ENCODE measurements around the gene LDLRAD3.

LDLRAD3 gene

GRCh38 chr11:35963911-35964310 lies 20.0 kb downstream of the LDLRAD3 start:
- Histone ChIP-seq H3K4me2 (ENCODE audit: low read length) (no peak overlapping the region), H3K9me3 (replicated peaks; ENCODE audit: low read length) (no peaks in the 10 kb centered on the region), H3K9ac (ENCODE audit: low read depth, low read length) (no peak overlapping the region), H3K27me3 (ENCODE audit: control insufficient read depth, insufficient read depth, low read length) (no peaks in the 10 kb centered on the region), H3K4me3 (ENCODE audit: low read length) (no peak overlapping the region), H3K4me1 (ENCODE audit: control insufficient read depth, insufficient read depth, low read length) (peaks cover 3% of the 10 kb centered on the region), H3K36me3 (ENCODE audit: insufficient read depth, low read length) (no peaks in the 10 kb centered on the region)

- H3K36me3 ChIP-seq (ENCODE audit: insufficient read depth, low read length): no peaks in the 10 kb centered on the region
- H3K4me1 ChIP-seq (ENCODE audit: control insufficient read depth, insufficient read depth, low read length): peaks cover 5% of the 10 kb centered on the region
- H3K9me3 ChIP-seq (replicated peaks; ENCODE audit: low read length): no peaks in the 10 kb centered on the region
- H3K4me3 ChIP-seq (ENCODE audit: low read length): no peak overlapping the region
- H3K9ac ChIP-seq (ENCODE audit: low read depth, low read length): no peak overlapping the region
- no peak overlapping the region for H3K4me2 ChIP-seq (ENCODE audit: low read length)
- no peaks in the 10 kb centered on the region for H3K27me3 ChIP-seq (ENCODE audit: control insufficient read depth, insufficient read depth, low read length)
Observed at GRCh38 chr11:35964841-35965240, 21.0 kb downstream of the LDLRAD3 start.

- Histone ChIP-seq H3K27me3 (ENCODE audit: control insufficient read depth, insufficient read depth, low read length) (no peaks in the 10 kb centered on the region), H3K4me2 (ENCODE audit: low read length) (no peak overlapping the region), H3K36me3 (ENCODE audit: insufficient read depth, low read length) (no peaks in the 10 kb centered on the region), H3K9ac (ENCODE audit: low read depth, low read length) (no peak overlapping the region), H3K9me3 (replicated peaks; ENCODE audit: low read length) (no peaks in the 10 kb centered on the region), H3K4me3 (ENCODE audit: low read length) (no peak overlapping the region), H3K4me1 (ENCODE audit: control insufficient read depth, insufficient read depth, low read length) (peaks cover 5% of the 10 kb centered on the region)
Observed at GRCh38 chr11:35967042-35967441, 23.2 kb downstream of the LDLRAD3 start.

DNA sequence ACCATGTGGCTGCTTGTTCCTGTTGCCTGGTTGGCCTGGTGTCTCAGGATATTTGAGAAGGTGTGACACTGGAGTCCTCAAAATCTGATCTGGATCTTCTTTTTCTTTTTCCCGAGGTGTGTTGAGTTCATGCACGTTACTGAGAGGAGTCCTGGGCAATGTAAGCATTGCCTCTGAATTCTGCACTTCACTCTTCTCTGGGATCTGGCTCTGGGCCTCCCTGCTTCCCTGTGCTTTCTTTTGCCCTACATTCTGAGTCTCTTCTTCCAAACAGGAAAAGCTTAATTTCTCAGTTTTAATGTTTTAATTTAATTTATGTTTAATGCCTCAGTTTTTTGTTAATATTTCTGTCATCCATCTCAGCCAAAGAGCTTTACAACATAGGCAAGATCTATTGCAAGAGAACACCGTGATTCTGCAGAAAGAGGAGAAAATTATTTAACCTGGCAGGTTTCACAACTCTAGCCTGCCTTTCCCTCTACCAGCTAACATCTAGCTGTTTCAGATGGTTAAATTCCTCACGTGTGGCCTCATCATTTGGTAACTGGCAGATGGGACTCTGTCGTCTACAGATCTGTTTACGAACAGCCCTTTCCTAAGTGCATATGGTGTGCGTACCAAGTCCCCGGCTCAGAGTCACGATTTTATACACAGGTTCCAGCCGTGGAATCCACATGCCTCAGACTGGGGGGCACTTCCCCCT lies 24.7 kb downstream of the LDLRAD3 start:
- H3K4me3 ChIP-seq (ENCODE audit: low read length): no peak overlapping the region
- H3K9me3 ChIP-seq (replicated peaks; ENCODE audit: low read length): no peaks in the 10 kb centered on the region
- H3K4me2 ChIP-seq (ENCODE audit: low read length): no peak overlapping the region
- no peaks in the 10 kb centered on the region for H3K27me3 ChIP-seq (ENCODE audit: control insufficient read depth, insufficient read depth, low read length)
- H3K36me3 ChIP-seq (ENCODE audit: insufficient read depth, low read length): no peaks in the 10 kb centered on the region
- peaks cover 2% of the 10 kb centered on the region for H3K4me1 ChIP-seq (ENCODE audit: control insufficient read depth, insufficient read depth, low read length)
- no peak overlapping the region for H3K9ac ChIP-seq (ENCODE audit: low read depth, low read length)

GRCh38 chr11:35969089-35970042 lies 25.5 kb downstream of the LDLRAD3 start:
- Histone ChIP-seq H3K4me1 (ENCODE audit: control insufficient read depth, insufficient read depth, low read length) (peaks cover 2% of the 10 kb centered on the region), H3K9me3 (replicated peaks; ENCODE audit: low read length) (no peaks in the 10 kb centered on the region), H3K4me3 (ENCODE audit: low read length) (no peak overlapping the region), H3K9ac (ENCODE audit: low read depth, low read length) (no peak overlapping the region), H3K36me3 (ENCODE audit: insufficient read depth, low read length) (no peaks in the 10 kb centered on the region), H3K4me2 (ENCODE audit: low read length) (no peak overlapping the region), H3K27me3 (ENCODE audit: control insufficient read depth, insufficient read depth, low read length) (no peaks in the 10 kb centered on the region)

DNA sequence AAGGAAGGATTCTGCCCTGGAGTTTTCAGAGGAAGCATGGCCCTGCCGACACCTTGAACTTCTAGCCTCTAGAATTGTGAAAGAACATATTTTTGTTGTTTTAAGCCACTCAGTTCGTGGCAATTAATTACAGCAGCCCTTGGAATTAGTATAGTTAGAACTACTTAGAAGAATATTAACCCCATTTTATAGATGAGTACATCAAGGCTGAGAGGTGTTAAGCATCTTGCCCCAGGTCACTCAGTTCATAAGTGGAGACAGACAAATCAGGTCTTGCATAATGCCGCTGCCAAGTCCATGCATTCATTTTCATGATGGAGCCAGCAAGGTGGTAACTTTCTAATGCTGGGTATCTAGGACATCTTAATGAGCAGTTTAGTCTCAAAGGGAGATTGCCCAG lies 26.6 kb downstream of the LDLRAD3 start:
- Histone ChIP-seq H3K4me1 (ENCODE audit: control insufficient read depth, insufficient read depth, low read length) (peaks cover 2% of the 10 kb centered on the region), H3K4me2 (ENCODE audit: low read length) (no peak overlapping the region), H3K4me3 (ENCODE audit: low read length) (no peak overlapping the region), H3K9me3 (replicated peaks; ENCODE audit: low read length) (no peaks in the 10 kb centered on the region), H3K9ac (ENCODE audit: low read depth, low read length) (no peak overlapping the region), H3K27me3 (ENCODE audit: control insufficient read depth, insufficient read depth, low read length) (no peaks in the 10 kb centered on the region), H3K36me3 (ENCODE audit: insufficient read depth, low read length) (peaks cover 7% of the 10 kb centered on the region)

DNA sequence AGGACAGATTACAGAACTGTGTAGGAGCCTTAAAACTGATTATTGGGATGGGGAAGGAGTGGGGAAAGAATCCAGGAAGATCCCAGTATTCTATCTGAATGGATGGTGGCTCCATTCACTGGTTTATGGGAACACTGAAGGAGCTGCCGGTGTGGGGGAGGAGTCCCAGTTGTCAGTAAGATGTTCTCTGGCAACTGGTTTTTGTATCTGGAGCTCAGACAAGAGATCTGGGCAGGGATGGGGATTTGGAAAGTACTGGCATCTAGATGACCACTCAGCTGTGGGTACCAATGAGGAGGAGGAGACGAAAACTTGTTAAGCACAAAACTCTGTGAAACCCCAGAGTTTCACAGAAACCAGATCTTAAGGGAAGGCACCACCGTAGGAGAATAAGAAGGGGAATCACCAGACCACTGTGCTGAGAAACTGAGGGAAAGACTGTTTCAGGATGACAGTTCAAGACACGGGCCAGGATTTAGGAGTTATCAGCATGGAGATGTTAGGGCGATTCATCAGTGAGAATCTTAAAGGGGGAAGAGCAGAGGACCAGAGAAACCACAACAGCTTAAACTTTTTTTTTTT lies 28.1 kb downstream of the LDLRAD3 start:
- H3K4me3 ChIP-seq (ENCODE audit: low read length): no peak overlapping the region
- H3K9ac ChIP-seq (ENCODE audit: low read depth, low read length): no peak overlapping the region
- no peaks in the 10 kb centered on the region for H3K9me3 ChIP-seq (replicated peaks; ENCODE audit: low read length)
- H3K4me1 ChIP-seq (ENCODE audit: control insufficient read depth, insufficient read depth, low read length): peaks cover 2% of the 10 kb centered on the region
- H3K4me2 ChIP-seq (ENCODE audit: low read length): no peak overlapping the region
- peaks cover 7% of the 10 kb centered on the region for H3K36me3 ChIP-seq (ENCODE audit: insufficient read depth, low read length)
- no peaks in the 10 kb centered on the region for H3K27me3 ChIP-seq (ENCODE audit: control insufficient read depth, insufficient read depth, low read length)

DNA sequence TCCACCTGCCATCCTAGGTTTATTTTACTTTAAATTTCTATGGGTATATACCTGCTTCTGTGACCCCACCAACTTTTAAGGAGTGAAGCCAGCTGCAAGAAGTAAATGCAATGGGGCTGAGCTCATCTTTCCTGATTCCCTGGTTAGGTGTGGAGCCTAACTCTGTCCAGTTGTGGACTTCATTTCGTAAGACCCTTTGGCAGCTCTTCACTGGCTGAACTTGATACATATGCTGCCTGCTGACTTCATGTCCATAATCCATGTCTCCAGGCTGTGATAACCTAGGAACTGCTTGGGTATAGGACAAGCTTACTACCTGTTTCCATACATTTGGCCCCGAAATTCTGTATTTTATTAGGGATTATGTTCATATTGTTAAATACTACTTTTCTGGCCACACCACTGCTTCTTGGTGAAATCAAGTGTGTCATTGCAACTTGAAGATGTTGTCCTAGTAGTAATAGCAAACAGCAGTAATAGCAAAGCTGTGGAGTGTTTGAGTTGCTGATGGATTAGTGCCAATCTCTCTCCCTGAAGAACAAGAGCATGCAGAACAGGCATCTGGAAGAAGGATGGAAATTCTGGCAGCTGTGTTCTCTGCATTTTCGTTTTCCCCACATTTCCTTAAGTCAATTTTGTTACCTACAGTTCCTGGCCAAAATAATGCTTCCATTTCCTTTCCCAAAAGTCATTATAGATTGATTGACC lies 31.2 kb downstream of the LDLRAD3 start:
- H3K9ac ChIP-seq (ENCODE audit: low read depth, low read length): no peak overlapping the region
- peaks cover 7% of the 10 kb centered on the region for H3K4me1 ChIP-seq (ENCODE audit: control insufficient read depth, insufficient read depth, low read length)
- peaks cover 9% of the 10 kb centered on the region for H3K36me3 ChIP-seq (ENCODE audit: insufficient read depth, low read length)
- H3K27me3 ChIP-seq (ENCODE audit: control insufficient read depth, insufficient read depth, low read length): no peaks in the 10 kb centered on the region
- no peak overlapping the region for H3K4me2 ChIP-seq (ENCODE audit: low read length)
- H3K4me3 ChIP-seq (ENCODE audit: low read length): no peak overlapping the region
- H3K9me3 ChIP-seq (replicated peaks; ENCODE audit: low read length): no peaks in the 10 kb centered on the region

GRCh38 chr11:35976434-35976833 lies 32.6 kb downstream of the LDLRAD3 start:
- H3K4me3 ChIP-seq (ENCODE audit: low read length): no peak overlapping the region
- peaks cover 9% of the 10 kb centered on the region for H3K36me3 ChIP-seq (ENCODE audit: insufficient read depth, low read length)

DNA sequence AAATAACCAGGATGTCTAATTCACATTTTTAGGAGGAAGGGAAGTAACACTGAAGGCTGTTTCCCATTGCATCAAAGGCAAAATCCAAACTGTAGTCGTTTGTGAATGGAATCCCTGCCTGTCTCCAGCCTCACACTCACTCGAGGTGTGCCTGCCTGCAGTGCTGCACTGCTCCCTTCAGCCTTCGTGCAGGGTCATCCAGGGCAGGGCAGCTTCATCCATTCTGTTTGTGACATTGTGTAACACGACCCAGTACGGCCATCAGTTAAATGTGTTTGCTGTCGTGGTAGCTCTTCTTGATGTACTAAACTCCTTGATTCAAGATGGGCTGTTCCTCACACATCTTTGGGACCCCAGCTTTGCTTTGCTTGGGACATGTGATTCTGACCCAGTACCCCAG lies 34.3 kb downstream of the LDLRAD3 start:
- peaks cover 31% of the 10 kb centered on the region for H3K4me1 ChIP-seq (ENCODE audit: control insufficient read depth, insufficient read depth, low read length)
- H3K9ac ChIP-seq (ENCODE audit: low read depth, low read length): no peak overlapping the region

More at GRCh38 chr11:35976434-35976833, 32.6 kb downstream of the LDLRAD3 start:
- peaks cover 20% of the 10 kb centered on the region for H3K4me1 ChIP-seq (ENCODE audit: control insufficient read depth, insufficient read depth, low read length)
- H3K27me3 ChIP-seq (ENCODE audit: control insufficient read depth, insufficient read depth, low read length): no peaks in the 10 kb centered on the region
- H3K9ac ChIP-seq (ENCODE audit: low read depth, low read length): no peak overlapping the region
- H3K4me2 ChIP-seq (ENCODE audit: low read length): no peak overlapping the region
- no peaks in the 10 kb centered on the region for H3K9me3 ChIP-seq (replicated peaks; ENCODE audit: low read length)

GRCh38 chr11:35978891-35979290 lies 35.0 kb downstream of the LDLRAD3 start:
- H3K9ac ChIP-seq (ENCODE audit: low read depth, low read length): no peak overlapping the region
- no peaks in the 10 kb centered on the region for H3K27me3 ChIP-seq (ENCODE audit: control insufficient read depth, insufficient read depth, low read length)
- H3K4me2 ChIP-seq (ENCODE audit: low read length): no peak overlapping the region
- no peak overlapping the region for H3K4me3 ChIP-seq (ENCODE audit: low read length)
- H3K4me1 ChIP-seq (ENCODE audit: control insufficient read depth, insufficient read depth, low read length): peaks cover 31% of the 10 kb centered on the region
- H3K9me3 ChIP-seq (replicated peaks; ENCODE audit: low read length): no peaks in the 10 kb centered on the region
- peaks cover 9% of the 10 kb centered on the region for H3K36me3 ChIP-seq (ENCODE audit: insufficient read depth, low read length)

More for the DNA sequence above, 34.3 kb downstream of the LDLRAD3 start:
- Histone ChIP-seq H3K9me3 (replicated peaks; ENCODE audit: low read length) (no peaks in the 10 kb centered on the region), H3K27me3 (ENCODE audit: control insufficient read depth, insufficient read depth, low read length) (no peaks in the 10 kb centered on the region), H3K4me3 (ENCODE audit: low read length) (no peak overlapping the region), H3K36me3 (ENCODE audit: insufficient read depth, low read length) (peaks cover 9% of the 10 kb centered on the region), H3K4me2 (ENCODE audit: low read length) (no peak overlapping the region)
